ENCODE measurements around the gene BICD2. TPM values are rescaled to one million over a fixed set of nuclear protein-coding genes. Genes with fewer than 3 reads are reported as not detected.
A peak's percentile ranks its signal among the peaks of the same experiment; 100 is the strongest.

Gene BICD2
- total RNA-seq, 2 experiments from 2014 or later, result 13.3 to 14.2 TPM

- H3K9me3 Mint-ChIP-seq (ENCODE audit: low read depth), result peaks cover 2% of the 10 kb centered on the region
- ATAC-seq (no peak), DNase-seq (no peak)
- H3K27ac Mint-ChIP-seq, result no peak overlapping the region
- no peaks in the 10 kb centered on the region for H3K27me3 Mint-ChIP-seq
- no peak overlapping the region for H3K4me3 Mint-ChIP-seq
- ChIA-PET CTCF (interaction anchor here (1.4 kb wide), 1 partner anchor 31 kb away, joined by 4 read pairs; no protein-coding TSS in a partner anchor), POLR2A (no interaction called here)
- intact Hi-C loops (cut with DNase I, micrococcal nuclease), result loop anchor here in 1 of 2 experiments (10.0 kb wide), 1 partner anchor 334 kb away; the partner anchor contains the start of gene CARD19
- H3K4me1 Mint-ChIP-seq, result peaks cover 41% of the 10 kb centered on the region
- H3K36me3 Mint-ChIP-seq (ENCODE audit: low read depth), result peaks cover 8% of the 10 kb centered on the region
Measured at GRCh38 chr9:92760494-92760893, 4.1 kb downstream of the BICD2 start.

GRCh38 chr9:92760070-92760469 is 4.6 kb downstream of the BICD2 start:
- no peak overlapping the region for H3K27ac Mint-ChIP-seq
- CTCF ChIA-PET, result no interaction called here
- H3K9me3 Mint-ChIP-seq (ENCODE audit: low read depth), result peaks cover 3% of the 10 kb centered on the region
- peaks cover 41% of the 10 kb centered on the region for H3K4me1 Mint-ChIP-seq
- intact Hi-C loops (cut with DNase I, micrococcal nuclease), result loop anchor here in 1 of 2 experiments (10.0 kb wide), 1 partner anchor 335 kb away; the partner anchor contains the start of gene CARD19
- no peaks in the 10 kb centered on the region for H3K27me3 Mint-ChIP-seq
- DNase-seq (no peak), ATAC-seq (no peak)
- peaks cover 12% of the 10 kb centered on the region for H3K36me3 Mint-ChIP-seq (ENCODE audit: low read depth)
- H3K4me3 Mint-ChIP-seq, result no peak overlapping the region
- POLR2A ChIA-PET, result no interaction called here

GRCh38 chr9:92759446-92759845 is 5.2 kb downstream of the BICD2 start:
- Mint-ChIP-seq H3K4me3 (no peak overlapping the region), H3K27me3 (no peaks in the 10 kb centered on the region), H3K4me1 (peaks cover 41% of the 10 kb centered on the region), H3K36me3 (ENCODE audit: low read depth) (peaks cover 17% of the 10 kb centered on the region), H3K9me3 (ENCODE audit: low read depth) (peaks cover 3% of the 10 kb centered on the region), H3K27ac (no peak overlapping the region)
- ChIA-PET POLR2A (no interaction called here), CTCF (interaction anchor here (0.6 to 0.7 kb wide), 2 partner anchors 31 to 42 kb away, joined by 3 to 4 read pairs; no protein-coding TSS in a partner anchor)
- intact Hi-C loops (cut with DNase I, micrococcal nuclease), result no loop called here
- DNase-seq, result no peak
- ATAC-seq, result no peak

GRCh38 chr9:92756792-92757191 is 7.8 kb downstream of the BICD2 start:
- DNase-seq, result no peak
- ChIA-PET CTCF (no interaction called here), POLR2A (no interaction called here)
- Mint-ChIP-seq H3K36me3 (ENCODE audit: low read depth) (peaks cover 20% of the 10 kb centered on the region), H3K27me3 (no peaks in the 10 kb centered on the region), H3K27ac (no peak overlapping the region), H3K4me3 (no peak overlapping the region), H3K9me3 (ENCODE audit: low read depth) (peaks cover 3% of the 10 kb centered on the region), H3K4me1 (peaks cover 39% of the 10 kb centered on the region)
- intact Hi-C loops (cut with DNase I, micrococcal nuclease), result no loop called here
- no peak for ATAC-seq

- Mint-ChIP-seq H3K4me1 (peaks cover 28% of the 10 kb centered on the region), H3K9me3 (ENCODE audit: low read depth) (peaks cover 3% of the 10 kb centered on the region), H3K27me3 (no peaks in the 10 kb centered on the region), H3K27ac (no peak overlapping the region), H3K4me3 (no peak overlapping the region), H3K36me3 (ENCODE audit: low read depth) (peaks cover 19% of the 10 kb centered on the region)
- ATAC-seq, result no peak
- ChIA-PET CTCF (interaction anchor here (0.7 kb wide), 1 partner anchor 9 kb away, joined by 3 read pairs; no protein-coding TSS in a partner anchor), POLR2A (no interaction called here)
- DNase-seq, result no peak
- intact Hi-C loops (cut with DNase I, micrococcal nuclease), result no loop called here
Measured at GRCh38 chr9:92754091-92754745, 10.4 kb downstream of the BICD2 start.

GRCh38 chr9:92752812-92753404 is 11.7 kb downstream of the BICD2 start:
- POLR2A ChIA-PET, result no interaction called here
- ATAC-seq, result peak; percentile 66
- CTCF ChIA-PET, result no interaction called here
- peaks cover 19% of the 10 kb centered on the region for H3K36me3 Mint-ChIP-seq (ENCODE audit: low read depth)
- intact Hi-C loops (cut with DNase I, micrococcal nuclease), result no loop called here
- no peak for DNase-seq
- H3K9me3 Mint-ChIP-seq (ENCODE audit: low read depth), result peaks cover 3% of the 10 kb centered on the region
- no peak overlapping the region for H3K27ac Mint-ChIP-seq
- H3K4me3 Mint-ChIP-seq, result no peak overlapping the region
- H3K27me3 Mint-ChIP-seq, result no peaks in the 10 kb centered on the region
- H3K4me1 Mint-ChIP-seq, result peaks cover 31% of the 10 kb centered on the region

GRCh38 chr9:92749934-92750315 is 14.7 kb downstream of the BICD2 start:
- POLR2A ChIA-PET, result no interaction called here
- intact Hi-C loops (cut with DNase I, micrococcal nuclease), result no loop called here
- ATAC-seq, result no peak

GRCh38 chr9:92749071-92749933 is 15.3 kb downstream of the BICD2 start:
- H3K4me1 Mint-ChIP-seq, result peaks cover 54% of the 10 kb centered on the region

More at GRCh38 chr9:92749934-92750315, 14.7 kb downstream of the BICD2 start:
- Mint-ChIP-seq H3K4me1 (peaks cover 53% of the 10 kb centered on the region), H3K9me3 (ENCODE audit: low read depth) (no peaks in the 10 kb centered on the region), H3K27ac (no peak overlapping the region), H3K27me3 (no peaks in the 10 kb centered on the region), H3K4me3 (no peak overlapping the region), H3K36me3 (ENCODE audit: low read depth) (peaks cover 9% of the 10 kb centered on the region)
- DNase-seq, result no peak
- CTCF ChIA-PET, result interaction anchor here (1.1 kb wide), 1 partner anchor 36 kb away, joined by 3 read pairs; no protein-coding TSS in a partner anchor

GRCh38 chr9:92748233-92748497 is 16.5 kb downstream of the BICD2 start:
- CTCF ChIA-PET, result interaction anchor here (1.7 kb wide), 1 partner anchor 43 kb away, joined by 3 read pairs; no protein-coding TSS in a partner anchor
- intact Hi-C loops (cut with DNase I, micrococcal nuclease), result no loop called here
- Mint-ChIP-seq H3K27ac (no peak overlapping the region), H3K27me3 (no peaks in the 10 kb centered on the region), H3K4me1 (peaks cover 59% of the 10 kb centered on the region), H3K4me3 (no peak overlapping the region), H3K9me3 (ENCODE audit: low read depth) (no peaks in the 10 kb centered on the region), H3K36me3 (ENCODE audit: low read depth) (no peaks in the 10 kb centered on the region)
- POLR2A ChIA-PET, result no interaction called here
- DNase-seq, result no peak
- no peak for ATAC-seq

More at GRCh38 chr9:92749071-92749933, 15.3 kb downstream of the BICD2 start:
- H3K27me3 Mint-ChIP-seq, result no peaks in the 10 kb centered on the region
- no peak for DNase-seq
- POLR2A ChIA-PET, result no interaction called here
- H3K27ac Mint-ChIP-seq, result no peak overlapping the region
- CTCF ChIA-PET, result interaction anchor here (1.1 kb wide), 1 partner anchor 35 kb away, joined by 3 read pairs; no protein-coding TSS in a partner anchor
- intact Hi-C loops (cut with DNase I, micrococcal nuclease), result no loop called here
- H3K9me3 Mint-ChIP-seq (ENCODE audit: low read depth), result no peaks in the 10 kb centered on the region
- H3K36me3 Mint-ChIP-seq (ENCODE audit: low read depth), result peaks cover 3% of the 10 kb centered on the region
- no peak overlapping the region for H3K4me3 Mint-ChIP-seq
- ATAC-seq, result no peak

- H3K27ac Mint-ChIP-seq, result no peak overlapping the region
- H3K4me3 Mint-ChIP-seq, result no peak overlapping the region
Measured at GRCh38 chr9:92747459-92748232, 17.0 kb downstream of the BICD2 start.

More at GRCh38 chr9:92747459-92748232, 17.0 kb downstream of the BICD2 start:
- ATAC-seq (no peak), DNase-seq (no peak)
- intact Hi-C loops (cut with DNase I, micrococcal nuclease), result no loop called here
- CTCF ChIA-PET, result interaction anchor here (0.7 to 1.7 kb wide), 3 partner anchors 10 to 43 kb away, joined by 3 read pairs; no protein-coding TSS in a partner anchor
- Mint-ChIP-seq H3K9me3 (ENCODE audit: low read depth) (no peaks in the 10 kb centered on the region), H3K27me3 (no peaks in the 10 kb centered on the region), H3K36me3 (ENCODE audit: low read depth) (no peaks in the 10 kb centered on the region), H3K4me1 (peaks cover 58% of the 10 kb centered on the region)
- POLR2A ChIA-PET, result no interaction called here

Data from activated CD4-positive, alpha-beta T cell treated with anti-CD3 and anti-CD28 coated beads for 36 hours (primary cell).